Lower leg skin (tissue), 4 donors: ENCODE data around the gene C11orf16. TPM values are rescaled to one million over a fixed set of nuclear protein-coding genes. Genes with fewer than 3 reads are reported as not detected.
"Not testable (repeated sequence)": the region's sequence is repeated elsewhere in the genome, so short reads cannot be mapped to it uniquely, and the experiment has no call there.

ENCODE experiments used
- DNase-seq, 2 donors: peaks; one replicate each; pipeline ENCODE4 v3.0.0-alpha.2; 2019; ENCODE audit warnings: low spot score in 2 of 2
- H3K4me3 ChIP-seq: fragments of 200-600 bp; sonication (generic); 2 replicates; pipeline ENCODE4 v1.5.1; 2017; ENCODE audit warnings: mild to moderate bottlenecking, low read depth; ENCODE audit not compliant: poor library complexity, severe bottlenecking
- POLR2A ChIP-seq, 2 donors: fragments of 450-650 bp; IDR thresholded peaks; one replicate each; pipeline ENCODE4 v1.6.1; 2016 to 2017; ENCODE audit warnings: antibody characterized with exemption in 2 of 2, mild to moderate bottlenecking in 1 of 2, moderate library complexity in 1 of 2
- WGBS, 2 donors: methylation state at CpG; one replicate each; pipeline ENCODE4 v1.1.5; 2018; 5-methylcytosine and 5-hydroxymethylcytosine counted together
- intact Hi-C: fragments of 100-400 bp; cut with DNase I; formaldehyde crosslinking; loops from one replicate; pipeline ENCODE4 v1.15.0; 2023; ENCODE audit warnings: low total_unique reads
- total RNA-seq, 4 donors: library from RNA; depleted of rRNA; stranded (reverse); fragments of >200 nt; gene quantifications; one replicate each; pipeline ENCODE4 v1.1.0, GENCODE V29; 2016
- TF ChIP-seq, protein P1 (sequence below), 3 donors: fragments of 450-650 bp; IDR thresholded peaks; one replicate each; pipeline ENCODE4 v1.5.1; 2016; ENCODE audit warnings: antibody characterized with exemption in 3 of 3, mild to moderate bottlenecking in 3 of 3, moderate library complexity in 2 of 3

The C11orf16 gene
- total RNA-seq, 4 donors from 2014 or later, result not detected

DNA sequence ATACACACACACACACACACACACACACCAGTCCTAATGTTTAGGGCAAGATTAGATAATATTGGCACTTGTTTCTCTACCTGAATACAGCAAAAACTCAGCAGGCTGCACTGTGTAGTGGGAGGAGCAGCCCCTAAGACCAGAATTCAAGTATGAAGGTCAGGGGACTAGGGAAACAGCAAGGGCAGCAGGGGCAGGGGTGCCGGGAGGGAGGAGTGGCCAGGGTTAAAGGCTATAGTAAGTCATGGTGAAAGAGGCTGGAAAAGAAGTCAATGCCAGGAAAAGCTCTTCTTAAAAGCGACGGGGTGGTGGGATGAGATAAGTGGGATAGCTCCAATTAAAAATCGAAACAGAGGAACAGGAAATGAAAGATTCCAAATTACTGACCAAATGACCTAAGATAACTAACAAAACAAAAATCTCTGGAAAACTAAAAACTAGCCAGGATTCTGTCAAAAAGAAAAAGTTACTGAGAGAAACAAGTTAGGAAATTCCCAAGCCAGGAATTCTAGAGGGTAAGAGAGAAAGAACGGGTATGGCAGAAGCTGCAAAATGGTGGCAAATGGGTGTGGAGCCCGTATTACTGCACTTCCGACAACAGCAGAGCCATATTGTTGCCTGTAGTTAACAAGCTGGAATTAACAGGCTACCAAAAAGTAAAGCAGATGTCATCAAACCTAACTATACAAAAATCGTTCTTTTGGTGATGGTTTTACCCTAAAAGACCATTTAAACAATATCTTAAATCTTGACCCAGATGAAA, 8.8 kb upstream of the C11orf16 start:
- H3K4me3 ChIP-seq, result no peak overlapping the region
- intact Hi-C loops, result no loop called here
- 70 to 72% methylated on average over 8 of the region's 8 CpGs for WGBS, 2 donors
- TF ChIP-seq, protein P1, sequence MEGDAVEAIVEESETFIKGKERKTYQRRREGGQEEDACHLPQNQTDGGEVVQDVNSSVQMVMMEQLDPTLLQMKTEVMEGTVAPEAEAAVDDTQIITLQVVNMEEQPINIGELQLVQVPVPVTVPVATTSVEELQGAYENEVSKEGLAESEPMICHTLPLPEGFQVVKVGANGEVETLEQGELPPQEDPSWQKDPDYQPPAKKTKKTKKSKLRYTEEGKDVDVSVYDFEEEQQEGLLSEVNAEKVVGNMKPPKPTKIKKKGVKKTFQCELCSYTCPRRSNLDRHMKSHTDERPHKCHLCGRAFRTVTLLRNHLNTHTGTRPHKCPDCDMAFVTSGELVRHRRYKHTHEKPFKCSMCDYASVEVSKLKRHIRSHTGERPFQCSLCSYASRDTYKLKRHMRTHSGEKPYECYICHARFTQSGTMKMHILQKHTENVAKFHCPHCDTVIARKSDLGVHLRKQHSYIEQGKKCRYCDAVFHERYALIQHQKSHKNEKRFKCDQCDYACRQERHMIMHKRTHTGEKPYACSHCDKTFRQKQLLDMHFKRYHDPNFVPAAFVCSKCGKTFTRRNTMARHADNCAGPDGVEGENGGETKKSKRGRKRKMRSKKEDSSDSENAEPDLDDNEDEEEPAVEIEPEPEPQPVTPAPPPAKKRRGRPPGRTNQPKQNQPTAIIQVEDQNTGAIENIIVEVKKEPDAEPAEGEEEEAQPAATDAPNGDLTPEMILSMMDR (IDR thresholded peaks at IDR 0.05), result no peak
- TF ChIP-seq POLR2A (IDR thresholded peaks at IDR 0.05), result no peak
- DNase-seq, result no peak

DNA sequence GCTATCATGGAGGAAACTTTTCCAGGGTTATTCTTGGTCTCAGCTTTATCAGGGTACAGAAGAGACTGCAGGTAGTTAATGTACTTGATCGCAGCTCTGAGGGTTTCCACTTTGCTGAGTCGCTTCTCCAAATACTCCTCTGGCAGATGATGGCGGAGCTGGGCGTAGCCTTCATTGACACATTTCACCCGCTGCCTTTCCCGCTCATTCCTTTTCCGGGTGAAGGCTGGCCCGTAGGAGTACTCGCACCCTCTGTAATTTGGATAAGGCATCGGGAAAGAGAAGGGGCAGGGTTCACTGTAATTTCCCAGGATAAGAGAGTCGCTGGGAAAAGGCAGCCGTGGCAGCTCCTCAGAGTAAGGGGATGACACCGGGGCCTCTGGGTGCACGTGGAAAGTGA, 4.9 kb upstream of the C11orf16 start:
- 86 to 92% methylated on average over 14 of the region's 14 CpGs for WGBS, 2 donors
- TF ChIP-seq, protein P1 (IDR thresholded peaks at IDR 0.05), result no peak
- TF ChIP-seq POLR2A (IDR thresholded peaks at IDR 0.05), result no peak
- intact Hi-C loops, result no loop called here
- no peak for DNase-seq
- no peak overlapping the region for H3K4me3 ChIP-seq

DNA sequence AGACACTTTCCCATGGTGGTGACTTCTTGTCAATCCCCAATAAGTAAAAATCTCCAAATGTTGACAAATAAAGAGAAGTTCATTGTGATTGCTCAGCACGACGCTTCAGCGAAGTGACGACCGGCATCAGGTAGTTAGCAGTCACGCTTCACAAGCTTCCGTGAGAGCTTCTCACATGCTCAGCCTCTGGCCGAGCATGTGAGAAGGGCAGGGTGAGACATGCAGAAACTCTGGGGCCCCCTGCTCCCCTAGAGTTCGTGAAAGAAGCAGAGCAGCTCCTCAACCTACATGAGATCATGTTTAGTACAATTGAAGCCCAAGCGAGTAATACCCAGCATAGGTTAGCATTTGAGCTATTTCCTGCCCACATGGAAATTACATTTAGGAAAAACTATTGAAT, 4.4 kb upstream of the C11orf16 start:
- TF ChIP-seq, protein P1 (IDR thresholded peaks at IDR 0.05), result no peak
- no peak for TF ChIP-seq POLR2A (IDR thresholded peaks at IDR 0.05)
- H3K4me3 ChIP-seq, result no peak overlapping the region
- no peak for DNase-seq
- WGBS, 2 donors, result 70 to 80% methylated on average over 10 of the region's 10 CpGs
- intact Hi-C loops, result no loop called here

DNA sequence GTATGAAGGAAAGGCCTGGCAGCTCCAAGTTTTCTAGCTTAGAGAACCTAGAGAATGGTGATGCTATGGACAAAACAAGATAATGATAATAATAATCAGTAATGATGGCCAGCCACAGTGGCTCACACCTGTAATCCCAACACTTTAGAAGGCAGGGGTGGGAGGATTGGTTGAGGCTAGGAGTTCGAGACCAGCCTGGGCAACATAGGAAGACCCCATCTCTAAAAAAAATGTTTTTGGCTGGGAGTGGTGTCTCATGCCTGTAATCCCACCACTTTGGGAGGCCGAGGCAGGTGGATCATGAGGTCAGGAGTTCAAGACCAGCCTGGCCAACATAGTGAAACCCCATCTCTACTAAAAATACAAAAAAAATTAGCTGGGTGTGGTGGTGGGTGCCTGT, 3.0 kb upstream of the C11orf16 start:
- DNase-seq, H3K4me3 ChIP-seq, intact Hi-C loops: not testable (repeated sequence)
- WGBS, 2 donors, result 95 to 98% methylated on average over 2 of the region's 2 CpGs

DNA sequence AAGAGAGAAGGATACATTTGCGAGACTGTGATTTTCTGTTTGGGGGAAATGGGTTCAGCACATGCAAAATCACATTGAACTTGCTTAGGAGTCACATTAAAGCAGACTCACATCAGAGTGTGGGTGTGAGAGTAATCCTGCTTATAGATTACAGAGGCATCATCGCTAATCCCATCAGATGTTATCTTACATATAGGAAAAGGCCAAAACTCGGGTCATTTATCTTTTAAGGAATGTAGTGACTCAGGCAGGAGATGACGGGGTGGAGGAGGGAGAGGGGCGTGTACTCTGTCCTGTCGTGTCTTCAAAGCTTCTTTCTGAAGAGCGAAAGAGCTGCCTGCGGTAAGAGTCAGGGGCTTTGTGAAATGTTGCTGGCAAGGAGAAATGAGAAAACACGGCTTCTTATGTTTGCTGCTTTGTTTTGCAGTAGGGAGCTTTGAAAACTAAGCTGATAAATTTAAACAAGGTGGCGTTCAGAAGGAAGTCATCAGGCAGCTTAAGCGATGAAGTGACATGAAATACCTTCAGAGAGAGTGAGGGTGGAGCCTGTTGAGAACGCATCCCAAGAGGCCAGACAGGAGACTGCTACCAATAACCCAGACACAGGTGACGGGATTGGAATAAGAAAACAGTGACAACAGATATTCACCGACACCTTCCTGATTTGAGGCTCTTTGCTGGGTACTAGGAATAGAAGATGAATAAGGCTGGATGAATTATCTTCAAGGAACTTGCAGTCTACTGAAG, 2.2 kb upstream of the C11orf16 start:
- no peak overlapping the region for H3K4me3 ChIP-seq
- TF ChIP-seq, protein P1 (IDR thresholded peaks at IDR 0.05), result no peak
- no peak for TF ChIP-seq POLR2A (IDR thresholded peaks at IDR 0.05)
- whole genome bisulfite sequencing, 2 donors, result 38 to 47% methylated on average over 14 of the region's 14 CpGs
- no peak for DNase-seq
- intact Hi-C loops, result no loop called here

DNA sequence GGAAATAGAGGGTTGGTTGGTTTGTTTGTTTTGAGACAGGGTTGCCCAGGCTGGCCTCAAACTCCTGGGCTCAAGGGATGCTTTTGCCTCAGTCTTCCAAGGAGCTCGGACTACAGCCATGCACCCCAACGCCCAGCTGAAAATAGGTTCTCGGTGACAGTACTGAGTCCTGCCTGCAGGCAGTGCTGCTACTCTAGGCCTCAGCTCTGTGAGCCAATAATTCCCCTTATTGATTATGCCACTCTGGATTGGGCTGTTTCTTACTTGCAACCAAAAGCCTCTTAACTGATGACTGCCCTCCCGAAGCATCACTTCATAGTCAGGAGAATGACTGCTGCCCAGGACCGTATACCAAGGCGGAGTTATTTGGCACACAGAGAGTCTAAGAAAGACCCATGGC, 1.2 kb upstream of the C11orf16 start:
- 87 to 94% methylated on average over 6 of the region's 6 CpGs for WGBS, 2 donors
- intact Hi-C loops, result no loop called here

More for the DNA sequence above, 1.2 kb upstream of the C11orf16 start:
- DNase-seq, result no peak
- TF ChIP-seq, protein P1 (IDR thresholded peaks at IDR 0.05), result no peak
- TF ChIP-seq POLR2A (IDR thresholded peaks at IDR 0.05), result no peak
- H3K4me3 ChIP-seq, result no peak overlapping the region
